Ovary (tissue), 3 donors: Measurements from ENCODE around the gene SPPL3.

Experiments
- CTCF ChIP-seq, 3 donors: fragments of 450-650 bp in 2 of 3; fragments of 200-600 bp in 1 of 3; IDR thresholded peaks; one replicate each; pipeline versions ENCODE4 v1.5.1 to v1.8.0; 2016 to 2022; ENCODE audit warnings: antibody characterized with exemption in 3 of 3, mild to moderate bottlenecking in 1 of 3
- EP300 ChIP-seq: sonication (generic); formaldehyde crosslinking; IDR thresholded peaks from one replicate; pipeline ENCODE4 v1.6.1; 2017; ENCODE audit warnings: antibody characterized with exemption
- donor health status: DM: no; HTN: no; CAD: no.

GRCh38 chr12:120744922-120745493, 159.2 kb downstream of the SPPL3 start:
- TF ChIP-seq CTCF (IDR thresholded peaks at IDR 0.05) (no peak), EP300 (no peak)
